Stimulated activated naive CD8-positive, alpha-beta T cell treated with anti-CD3 and anti-CD28 coated beads, Interleukin-15, amount 100 ng/mL, for 72 hours (primary cell): ENCODE data around the gene KRTAP12-4.
"Not testable (repeated sequence)": the region's sequence is repeated elsewhere in the genome, so short reads cannot be mapped to it uniquely, and the experiment has no call there.

ENCODE experiments used
- ATAC-seq: fragments of 150-1000 bp; cut with Tn5 transposase; 2 replicates; pipeline ENCODE4 v1.10.0; 2021; ENCODE audit warnings: mild to moderate bottlenecking, moderate library complexity
- DNase-seq, 2 donors: peaks; one replicate each; pipeline ENCODE4 v3.0.0; 2021 to 2022
- H3K27ac Mint-ChIP-seq, 2 donors: one replicate each; pipeline ENCODE4 v1.8.0; 2022; ENCODE audit warnings: mild to moderate bottlenecking in 2 of 2, mixed read lengths in 2 of 2, moderate library complexity in 2 of 2
- H3K27me3 Mint-ChIP-seq: one replicate; pipeline ENCODE4 v1.8.0; 2022; ENCODE audit warnings: mixed read lengths
- H3K4me1 Mint-ChIP-seq: one replicate; pipeline ENCODE4 v1.8.0; 2022; ENCODE audit warnings: mild to moderate bottlenecking, mixed read lengths
- H3K4me3 Mint-ChIP-seq, 2 donors: one replicate each; pipeline ENCODE4 v1.8.0; 2022; ENCODE audit warnings: mild to moderate bottlenecking in 2 of 2, mixed read lengths in 2 of 2, moderate library complexity in 1 of 2
- H3K9me3 Mint-ChIP-seq, 2 donors: one replicate each; pipeline ENCODE4 v1.8.0; 2022; ENCODE audit warnings: mixed read lengths in 2 of 2

The KRTAP12-4 gene

DNA sequence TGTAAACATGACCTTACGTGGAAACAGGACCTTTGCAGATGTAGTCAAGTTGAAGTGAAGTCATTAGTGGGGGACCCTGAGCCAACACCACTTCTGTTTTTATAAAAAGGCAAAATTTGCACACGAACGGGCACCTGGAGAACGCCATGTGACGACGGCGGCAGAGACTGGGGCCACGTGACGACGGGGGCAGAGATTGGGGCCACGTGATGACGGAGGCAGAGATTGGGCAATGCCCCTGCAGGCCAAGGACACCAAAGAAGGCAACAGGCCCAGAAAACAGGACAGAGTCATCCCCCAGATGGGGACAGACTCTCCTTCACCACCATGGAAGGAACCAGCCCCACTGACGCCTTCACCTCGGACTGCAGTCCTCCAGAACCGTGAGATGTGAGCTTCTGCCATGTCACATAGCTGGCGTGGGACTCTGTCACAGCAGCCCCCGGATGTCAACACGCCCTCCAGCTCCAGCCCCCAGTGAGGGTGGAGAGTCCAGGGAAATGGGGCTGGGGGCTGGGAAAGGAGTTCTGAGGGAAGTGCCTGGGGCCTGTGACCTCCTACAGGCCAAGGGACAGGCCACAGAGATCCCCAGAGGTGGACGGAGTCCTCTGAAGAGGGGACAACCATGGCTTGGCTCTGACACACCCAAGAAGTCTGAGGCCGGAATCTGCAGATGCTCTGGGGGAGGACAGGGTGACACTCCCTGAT is 4.0 kb downstream of the KRTAP12-4 start:
- no peaks in the 10 kb centered on the region for H3K27me3 Mint-ChIP-seq
- H3K27ac Mint-ChIP-seq: no peak overlapping the region
- peaks cover 0 to 21% of the 10 kb centered on the region in 2 donors for H3K9me3 Mint-ChIP-seq
- H3K4me3 Mint-ChIP-seq: no peak overlapping the region
- no peak for ATAC-seq
- no peak for DNase-seq
- peaks cover 53% of the 10 kb centered on the region for H3K4me1 Mint-ChIP-seq

DNA sequence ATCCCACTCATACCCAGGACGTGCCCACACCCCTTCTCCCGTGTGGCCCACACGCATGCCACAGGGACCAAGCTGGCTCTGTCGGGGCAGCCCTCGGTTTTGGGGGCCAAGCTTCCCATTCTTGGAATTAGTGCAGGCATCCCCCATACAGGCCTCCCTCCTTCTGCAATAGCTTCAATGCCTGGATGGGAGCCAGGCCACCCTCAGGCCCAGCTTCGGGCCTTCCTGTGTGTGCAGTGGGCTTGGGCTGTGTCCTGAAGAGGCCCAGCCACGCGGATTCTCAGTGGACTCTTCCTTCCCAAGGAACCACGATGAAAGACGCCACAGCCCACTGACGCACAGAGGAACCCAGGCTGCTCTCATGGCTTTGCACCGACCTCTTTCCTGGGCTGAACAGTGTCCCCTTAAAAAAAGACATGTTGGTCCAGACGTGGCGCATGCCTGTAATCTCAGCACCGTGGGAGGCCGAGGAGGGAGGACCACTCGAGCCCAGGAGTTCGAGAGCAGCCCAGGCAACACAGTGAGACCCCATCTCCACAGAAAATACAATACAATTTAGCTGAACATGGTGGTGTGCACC is 4.8 kb downstream of the KRTAP12-4 start:
- H3K9me3 Mint-ChIP-seq: peaks cover 6 to 21% of the 10 kb centered on the region in 2 donors
- no peak overlapping the region for H3K27ac Mint-ChIP-seq
- H3K27me3 Mint-ChIP-seq: no peaks in the 10 kb centered on the region
- ATAC-seq (no peak), DNase-seq (no peak)
- H3K4me3 Mint-ChIP-seq: no peak overlapping the region
- H3K4me1 Mint-ChIP-seq: peaks cover 44% of the 10 kb centered on the region

DNA sequence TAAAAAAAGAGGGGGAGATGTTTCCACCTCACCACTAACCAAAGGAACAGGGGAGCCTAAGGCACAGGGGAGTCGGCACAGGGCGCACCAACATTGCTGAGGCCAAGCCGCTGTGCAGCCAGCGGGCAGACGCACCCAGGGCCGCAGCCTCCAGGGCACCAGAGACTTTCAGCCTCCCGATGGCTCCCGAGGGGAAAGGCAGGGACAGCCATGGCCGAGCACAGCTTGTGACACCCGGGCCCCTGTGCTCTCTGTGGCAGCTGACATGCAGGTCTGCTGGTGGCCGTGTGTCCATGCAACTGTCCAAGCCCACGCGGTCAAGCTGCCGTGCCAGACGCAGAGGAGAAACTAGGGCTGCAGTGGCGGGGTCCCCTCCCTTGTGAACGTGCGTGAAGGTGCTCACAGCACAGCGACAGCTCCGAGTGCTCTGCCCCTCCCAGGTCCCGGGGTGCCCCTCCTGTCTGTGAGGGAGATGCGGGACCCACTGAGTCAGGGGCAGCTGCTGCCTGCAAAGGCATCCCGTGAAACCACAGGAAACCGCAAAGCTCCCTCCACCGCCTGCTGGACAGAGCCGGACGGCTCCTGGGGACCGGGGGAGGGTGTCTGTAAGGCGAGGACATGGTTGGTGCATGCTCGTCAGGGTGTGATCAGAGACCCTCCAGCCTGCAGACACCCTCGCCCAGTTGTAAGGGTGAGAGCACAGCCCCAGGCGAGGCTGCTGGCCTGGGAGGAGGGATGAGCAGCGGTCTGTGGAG is 5.7 kb downstream of the KRTAP12-4 start:
- Mint-ChIP-seq H3K9me3 (peaks cover 14 to 21% of the 10 kb centered on the region in 2 donors), H3K4me1 (peaks cover 36% of the 10 kb centered on the region), H3K27me3 (no peaks in the 10 kb centered on the region), H3K27ac (no peak overlapping the region), H3K4me3 (no peak overlapping the region)
- no peak for ATAC-seq
- no peak for DNase-seq

DNA sequence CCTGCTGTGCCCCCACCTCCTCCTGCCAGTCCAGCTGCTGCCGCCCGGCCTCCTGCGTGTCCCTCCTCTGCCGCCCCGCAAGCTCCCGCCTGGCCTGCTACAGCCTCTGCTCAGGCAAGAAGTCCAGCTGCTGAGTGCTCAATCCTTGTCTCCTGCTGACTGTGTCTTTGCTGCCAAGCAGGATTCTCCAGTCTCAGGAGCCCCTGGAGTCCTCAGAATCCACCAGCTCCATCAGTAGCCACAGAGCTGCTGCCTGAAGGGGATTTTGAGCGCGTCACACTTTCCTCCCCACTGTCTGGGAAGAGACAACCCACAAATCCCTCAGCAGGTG is 7.3 kb downstream of the KRTAP12-4 start:
- Mint-ChIP-seq H3K4me1 (peaks cover 32% of the 10 kb centered on the region), H3K27ac (peak overlapping the region in 1 of 2 donors; percentile 48), H3K9me3 (peaks cover 26 to 28% of the 10 kb centered on the region in 2 donors), H3K4me3 (no peak overlapping the region), H3K27me3 (no peaks in the 10 kb centered on the region)
- no peak for ATAC-seq
- DNase-seq: no peak

DNA sequence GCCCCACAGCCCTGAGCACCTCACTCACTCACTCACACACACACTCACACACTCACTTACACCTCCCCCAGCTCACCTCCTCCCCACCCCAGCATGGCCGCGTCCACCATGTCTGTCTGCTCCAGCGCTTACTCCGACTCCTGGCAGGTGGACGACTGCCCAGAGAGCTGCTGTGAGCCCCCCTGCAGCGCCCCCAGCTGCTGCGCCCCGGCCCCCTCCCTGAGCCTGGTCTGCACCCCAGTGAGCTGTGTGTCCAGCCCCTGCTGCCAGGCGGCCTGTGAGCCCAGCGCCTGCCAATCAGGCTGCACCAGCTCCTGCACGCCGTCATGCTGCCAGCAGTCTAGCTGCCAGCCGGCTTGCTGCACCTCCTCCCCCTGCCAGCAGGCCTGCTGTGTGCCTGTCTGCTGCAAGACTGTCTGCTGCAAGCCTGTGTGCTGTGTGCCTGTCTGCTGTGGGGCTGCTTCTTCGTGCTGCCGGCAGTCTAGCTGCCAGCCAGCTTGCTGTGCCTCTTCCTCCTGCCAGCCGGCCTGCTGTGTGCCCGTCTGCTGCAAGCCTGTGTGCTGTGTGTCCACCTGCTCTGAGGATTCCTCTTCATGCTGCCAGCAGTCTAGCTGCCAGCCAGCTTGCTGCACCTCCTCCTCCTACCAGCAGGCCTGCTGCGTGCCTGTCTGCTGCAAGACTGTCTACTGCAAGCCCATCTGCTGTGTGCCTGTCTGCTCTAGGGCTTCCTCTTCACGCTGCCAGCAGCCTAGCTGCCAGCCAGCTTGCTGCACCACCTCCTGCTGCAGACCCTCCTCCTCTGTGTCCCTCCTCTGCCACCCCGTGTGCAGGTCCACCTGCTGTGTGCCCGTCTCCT is 7.9 kb downstream of the KRTAP12-4 start, which contains the start of gene KRTAP10-11:
Gene KRTAP10-11 (plus strand): TSS at position 49 of the 856 bp plus-strand sequence. CDS start 45 bp downstream, at position 94.
- H3K4me3 Mint-ChIP-seq, ATAC-seq, DNase-seq, H3K27me3 Mint-ChIP-seq: not testable (repeated sequence)
- Mint-ChIP-seq H3K4me1 (peaks cover 31% of the 10 kb centered on the region), H3K9me3 (peaks cover 26 to 30% of the 10 kb centered on the region in 2 donors), H3K27ac (peak within 1 kb of the TSS in 1 of 2 donors; percentile 48)

DNA sequence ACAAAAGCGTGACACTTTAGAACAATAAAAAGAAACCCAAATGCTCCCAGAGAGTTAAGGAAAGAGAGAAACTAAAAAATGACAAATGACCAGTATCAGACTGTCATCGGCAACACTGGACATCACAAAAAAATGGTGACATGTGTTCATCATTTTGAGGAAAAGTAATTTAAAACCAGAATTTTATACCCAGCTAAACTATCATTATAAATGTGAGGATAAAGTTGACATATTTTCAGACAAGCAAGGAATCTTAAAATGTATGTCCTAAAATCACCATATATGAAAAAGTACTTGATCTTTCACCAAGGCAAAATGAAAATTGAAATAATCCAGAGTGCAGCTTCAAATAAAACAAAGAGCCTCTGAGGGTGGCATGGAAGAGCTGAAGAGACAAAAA is 9.6 kb downstream of the KRTAP12-4 start:
- peaks cover 33 to 47% of the 10 kb centered on the region in 2 donors for H3K9me3 Mint-ChIP-seq
- ATAC-seq (no peak), DNase-seq (no peak)
- H3K4me1 Mint-ChIP-seq: peaks cover 18% of the 10 kb centered on the region
- no peaks in the 10 kb centered on the region for H3K27me3 Mint-ChIP-seq
- H3K4me3 Mint-ChIP-seq: no peak overlapping the region
- no peak overlapping the region for H3K27ac Mint-ChIP-seq

DNA sequence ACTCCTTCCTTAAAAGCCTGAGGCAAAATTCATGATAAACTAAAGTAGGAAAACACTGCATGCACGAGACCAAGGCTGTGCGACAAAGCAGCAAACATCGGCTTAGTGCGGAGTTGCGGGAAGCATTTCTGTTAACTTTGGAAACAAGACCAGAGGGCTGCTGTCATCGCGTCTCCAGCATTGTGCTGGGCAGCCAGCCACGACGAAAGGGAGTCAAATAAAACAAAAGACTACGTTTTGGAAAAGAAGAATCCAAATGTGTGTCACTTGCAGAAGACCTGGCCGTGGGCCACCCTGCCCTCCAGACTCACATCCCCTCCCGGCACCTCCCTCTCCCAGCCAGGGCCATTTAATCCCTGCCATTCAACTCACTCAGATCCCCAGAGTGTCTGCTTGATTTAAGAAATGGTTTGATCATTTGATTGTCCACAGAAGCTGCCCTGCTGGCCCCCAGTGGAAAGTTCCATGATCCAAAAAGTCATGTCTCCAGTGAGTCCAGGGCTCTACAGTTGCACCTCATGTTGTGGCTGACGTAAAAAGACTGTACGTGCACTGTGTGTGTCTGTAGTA is 10.6 kb downstream of the KRTAP12-4 start:
- Mint-ChIP-seq H3K4me1 (peaks cover 12% of the 10 kb centered on the region), H3K9me3 (peaks cover 33 to 48% of the 10 kb centered on the region in 2 donors), H3K4me3 (no peak overlapping the region), H3K27ac (no peak overlapping the region), H3K27me3 (no peaks in the 10 kb centered on the region)
- ATAC-seq (no peak), DNase-seq (no peak)

DNA sequence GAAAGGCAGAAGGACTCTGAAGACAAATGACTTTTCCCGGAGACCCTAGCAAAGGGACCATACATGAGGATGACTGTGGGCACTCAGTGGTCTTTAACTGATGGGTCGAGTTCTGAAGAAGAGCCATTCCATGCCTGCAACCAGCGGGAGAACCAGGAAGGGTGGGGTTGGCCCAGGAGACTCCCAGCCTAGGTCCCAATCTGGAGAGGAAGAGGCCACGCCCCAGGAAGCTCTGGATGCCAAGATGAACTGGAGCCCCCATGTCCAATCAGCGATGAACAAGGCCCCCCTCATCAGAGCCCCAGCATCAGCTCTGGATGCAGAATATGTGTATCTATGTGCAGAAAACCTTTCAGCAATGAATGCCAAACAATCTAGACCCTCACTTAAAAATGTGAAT is 13.7 kb downstream of the KRTAP12-4 start:
- ATAC-seq: no peak
- H3K4me3 Mint-ChIP-seq: no peak overlapping the region
- H3K9me3 Mint-ChIP-seq: peaks cover 33 to 48% of the 10 kb centered on the region in 2 donors
- DNase-seq: no peak
- peaks cover 10% of the 10 kb centered on the region for H3K4me1 Mint-ChIP-seq
- H3K27me3 Mint-ChIP-seq: no peaks in the 10 kb centered on the region
- H3K27ac Mint-ChIP-seq: no peak overlapping the region

DNA sequence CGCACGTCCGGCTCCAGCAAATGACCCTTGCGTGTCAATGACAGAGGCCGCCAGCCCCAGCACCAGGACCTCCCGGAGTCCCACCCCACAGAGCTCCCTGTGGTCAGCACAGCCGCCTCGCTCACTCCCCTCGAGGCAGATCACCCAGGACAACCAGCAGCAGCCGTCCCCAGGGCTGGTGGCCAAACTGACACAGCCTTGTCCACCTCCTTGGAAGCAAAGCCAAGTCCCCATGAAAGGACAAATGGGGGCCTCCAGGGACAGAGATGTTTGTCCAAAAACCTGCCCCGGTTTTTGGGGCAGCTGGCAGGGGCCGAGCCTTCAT is 15.2 kb downstream of the KRTAP12-4 start:
- DNase-seq (no peak), ATAC-seq (no peak)
- Mint-ChIP-seq H3K27me3 (no peaks in the 10 kb centered on the region), H3K4me3 (no peak overlapping the region), H3K4me1 (peaks cover 10% of the 10 kb centered on the region), H3K27ac (peak overlapping the region in 1 of 2 donors; percentile 53), H3K9me3 (peaks cover 28 to 44% of the 10 kb centered on the region in 2 donors)

DNA sequence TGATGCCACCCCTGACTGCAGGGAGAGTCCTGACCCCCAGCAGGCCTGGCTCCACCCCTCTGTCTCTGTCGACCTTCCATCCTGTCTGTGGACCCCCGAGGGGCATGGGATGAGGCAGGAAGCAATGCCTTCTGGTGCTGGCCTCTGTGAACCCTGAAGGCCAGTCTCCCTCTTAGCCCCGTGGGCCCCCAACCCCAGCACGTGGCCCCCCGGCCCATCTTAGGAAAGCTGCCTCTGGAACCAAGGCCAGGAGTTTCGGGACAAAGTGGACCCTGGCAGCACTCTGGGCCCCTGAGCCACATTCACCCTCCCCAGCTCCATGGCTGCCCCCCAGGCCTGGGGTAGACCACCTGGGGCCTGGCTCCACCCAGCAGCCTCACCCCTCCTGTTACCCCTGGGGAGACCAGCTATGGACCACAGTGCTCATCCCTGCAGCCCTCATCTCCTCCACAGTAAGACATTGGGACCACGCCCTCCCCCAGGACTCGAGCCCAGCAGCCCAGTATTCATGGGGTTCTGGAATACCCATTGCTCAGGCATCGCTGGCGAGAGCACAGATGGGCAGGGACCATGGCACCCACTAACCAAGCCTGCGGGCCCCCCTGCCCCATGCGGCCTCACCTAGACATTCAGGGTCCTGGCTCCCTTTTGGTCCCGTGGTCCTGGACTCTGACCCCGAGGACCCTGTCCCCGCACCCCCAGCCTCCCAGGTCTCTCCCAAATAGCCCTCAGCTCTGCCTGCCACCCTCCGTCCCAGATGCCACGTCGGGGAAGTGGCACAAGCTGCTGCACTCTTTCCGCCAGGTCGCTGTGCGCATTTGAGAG is 15.7 kb downstream of the KRTAP12-4 start:
- H3K4me1 Mint-ChIP-seq, DNase-seq, H3K27me3 Mint-ChIP-seq, H3K4me3 Mint-ChIP-seq, ATAC-seq: not testable (repeated sequence)
- Mint-ChIP-seq H3K9me3 (peaks cover 26 to 43% of the 10 kb centered on the region in 2 donors), H3K27ac (peak overlapping the region; percentile 53 to 83)

DNA sequence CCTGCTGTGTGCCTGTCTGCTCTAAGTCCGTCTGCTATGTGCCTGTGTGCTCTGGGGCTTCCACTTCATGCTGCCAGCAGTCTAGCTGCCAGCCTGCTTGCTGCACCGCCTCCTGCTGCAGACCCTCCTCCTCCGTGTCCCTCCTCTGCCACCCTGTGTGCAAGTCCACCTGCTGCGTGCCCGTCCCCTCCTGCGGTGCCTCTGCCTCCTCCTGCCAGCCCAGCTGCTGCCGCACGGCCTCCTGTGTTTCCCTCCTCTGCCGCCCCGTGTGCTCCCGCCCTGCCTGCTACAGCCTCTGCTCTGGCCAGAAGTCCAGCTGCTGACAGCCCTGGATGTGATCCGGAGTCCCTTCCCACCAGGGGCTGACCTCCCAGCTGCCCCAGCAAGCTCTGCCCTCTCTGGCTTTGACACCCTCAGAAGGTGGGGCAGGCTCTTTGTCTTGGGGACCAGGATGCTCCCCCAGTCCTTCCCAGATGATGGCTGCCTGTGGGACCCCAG is 16.6 kb downstream of the KRTAP12-4 start:
- not testable (repeated sequence) for H3K4me3 Mint-ChIP-seq, ATAC-seq, DNase-seq, H3K4me1 Mint-ChIP-seq, H3K27me3 Mint-ChIP-seq, H3K27ac Mint-ChIP-seq
- peaks cover 23 to 41% of the 10 kb centered on the region in 2 donors for H3K9me3 Mint-ChIP-seq

DNA sequence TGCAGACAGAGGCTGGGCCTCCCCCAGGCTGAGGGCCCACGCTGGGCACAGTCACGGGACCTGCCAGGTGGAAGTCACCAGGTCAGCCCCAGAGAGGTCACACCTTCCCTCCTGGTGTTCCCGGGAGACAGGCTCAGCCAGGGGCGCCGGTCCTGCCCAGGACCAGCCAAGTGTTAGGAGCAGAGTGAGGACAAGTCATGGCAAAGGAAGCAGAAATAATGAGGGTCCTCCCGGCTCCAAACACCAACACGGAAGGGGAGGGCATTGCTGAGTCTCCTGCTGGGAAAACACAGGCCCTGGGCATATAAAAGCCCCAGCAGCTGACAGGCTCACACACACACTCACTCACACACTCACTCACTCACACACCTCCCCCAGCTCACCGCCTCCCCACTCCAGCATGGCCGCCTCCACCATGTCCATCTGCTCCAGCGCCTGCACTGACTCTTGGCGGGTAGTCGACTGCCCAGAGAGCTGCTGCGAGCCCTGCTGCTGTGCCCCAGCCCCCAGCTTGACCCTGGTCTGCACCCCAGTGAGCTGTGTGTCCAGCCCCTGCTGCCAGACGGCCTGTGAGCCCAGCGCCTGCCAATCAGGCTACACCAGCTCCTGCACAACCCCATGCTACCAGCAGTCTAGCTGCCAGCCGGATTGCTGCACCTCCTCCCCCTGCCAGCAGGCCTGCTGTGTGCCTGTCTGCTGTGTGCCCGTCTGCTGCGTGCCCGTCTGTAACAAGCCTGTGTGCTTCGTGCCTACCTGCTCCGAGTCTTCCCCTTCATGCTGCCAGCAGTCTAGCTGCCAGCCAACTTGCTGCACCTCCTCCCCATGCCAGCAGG is 17.2 kb downstream of the KRTAP12-4 start, which contains the start of gene KRTAP10-10:
Gene KRTAP10-10 (plus strand): TSS at position 339 of the 833 bp plus-strand sequence. CDS start 62 bp downstream, at position 401.
- H3K27me3 Mint-ChIP-seq: no peaks in the 10 kb centered on the region
- no peak within 1 kb of the TSS for H3K4me3 Mint-ChIP-seq
- peaks cover 10% of the 10 kb centered on the region for H3K4me1 Mint-ChIP-seq
- ATAC-seq: no peak
- no peak for DNase-seq
- H3K9me3 Mint-ChIP-seq: peaks cover 25 to 41% of the 10 kb centered on the region in 2 donors
- H3K27ac Mint-ChIP-seq: peak within 1 kb of the TSS in 1 of 2 donors; percentile 55

DNA sequence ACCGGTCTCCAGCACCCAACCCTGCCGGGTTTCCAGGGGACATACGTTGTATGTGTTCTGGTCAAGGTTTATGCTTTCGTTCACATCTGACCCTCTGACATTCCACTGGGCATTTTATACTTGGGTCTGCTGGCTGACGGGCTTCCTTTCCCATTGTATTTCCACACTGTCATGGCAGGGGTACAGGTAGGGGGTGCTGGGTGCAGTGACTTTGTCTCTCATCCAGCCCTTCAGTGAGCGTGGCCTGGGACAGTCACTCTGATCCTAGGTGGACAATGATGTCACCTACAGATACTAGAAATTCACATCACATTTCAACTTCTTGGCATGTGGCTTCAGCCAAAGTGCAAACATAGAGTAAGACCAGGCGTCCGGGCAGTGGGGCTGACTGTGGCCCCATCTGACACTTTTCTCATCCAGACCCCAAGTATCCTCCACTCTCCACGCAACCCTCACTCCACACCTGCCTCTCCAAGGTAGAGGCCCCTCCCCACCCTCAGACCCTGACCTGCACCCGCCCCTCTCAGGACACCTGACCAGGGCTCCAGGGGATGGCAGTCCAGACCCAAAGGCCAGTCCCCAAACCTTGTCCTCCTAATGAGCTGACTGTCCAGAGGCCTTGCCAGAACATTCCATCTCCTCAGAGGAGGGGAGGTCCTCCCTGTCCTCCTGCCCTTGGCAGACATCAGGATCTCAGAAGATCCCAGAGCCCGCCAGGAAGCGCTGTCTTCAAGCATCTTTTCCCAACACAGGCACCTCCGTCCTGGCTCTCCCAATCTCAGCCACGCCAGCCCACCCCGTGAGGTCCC is 18.0 kb downstream of the KRTAP12-4 start:
- Mint-ChIP-seq H3K27ac (peak overlapping the region in 1 of 2 donors; percentile 55), H3K4me3 (no peak overlapping the region), H3K9me3 (peaks cover 31 to 45% of the 10 kb centered on the region in 2 donors), H3K4me1 (peaks cover 10% of the 10 kb centered on the region), H3K27me3 (no peaks in the 10 kb centered on the region)
- no peak for DNase-seq
- ATAC-seq: no peak
